ENCODE data around the gene SPOCD1.
A peak's percentile ranks its signal among the peaks of the same experiment; 100 is the strongest.

SPOCD1 gene

GRCh38 chr1:31771891-31772668 is 43.7 kb downstream of the SPOCD1 start:
- DNase-seq (ENCODE audit: low read depth) = no peak

- no peak for DNase-seq (ENCODE audit: low read depth)
Observed at GRCh38 chr1:31769720-31770390, 46.0 kb downstream of the SPOCD1 start.

GRCh38 chr1:31768939-31769704 is 46.7 kb downstream of the SPOCD1 start:
- DNase-seq (ENCODE audit: low read depth) = no peak

- no peak for DNase-seq (ENCODE audit: low read depth)
Observed at GRCh38 chr1:31768407-31768907, 47.4 kb downstream of the SPOCD1 start.

GRCh38 chr1:31767225-31767624 is 48.6 kb downstream of the SPOCD1 start:
- DNase-seq (ENCODE audit: low read depth) = no peak

- no peak for DNase-seq (ENCODE audit: low read depth)
Observed at GRCh38 chr1:31765516-31765915, 50.3 kb downstream of the SPOCD1 start.

GRCh38 chr1:31765041-31765467 is 50.8 kb downstream of the SPOCD1 start:
- no peak for DNase-seq (ENCODE audit: low read depth)

GRCh38 chr1:31764312-31765040 is 51.3 kb downstream of the SPOCD1 start, which contains the start of gene ADGRB2:
Gene ADGRB2, minus strand, starts transcription at chr1:31764340. Its CDS starts 7,119 bp downstream, at chr1:31757221.
- DNase-seq (ENCODE audit: low read depth) = no peak

- DNase-seq (ENCODE audit: low read depth) = no peak
Observed at GRCh38 chr1:31763671-31764311, 52.0 kb downstream of the SPOCD1 start.

- DNase-seq (ENCODE audit: low read depth) = peak; percentile 50
Observed at GRCh38 chr1:31762726-31763670, 52.8 kb downstream of the SPOCD1 start.

- no peak for DNase-seq (ENCODE audit: low read depth)
Observed at GRCh38 chr1:31762323-31762722, 53.5 kb downstream of the SPOCD1 start.

- DNase-seq (ENCODE audit: low read depth) = no peak
Observed at GRCh38 chr1:31761883-31762282, 53.9 kb downstream of the SPOCD1 start.

GRCh38 chr1:31760471-31761470 is 55.1 kb downstream of the SPOCD1 start:
- DNase-seq (ENCODE audit: low read depth) = peak; percentile 41

- DNase-seq (ENCODE audit: low read depth) = no peak
Observed at GRCh38 chr1:31759298-31760023, 56.4 kb downstream of the SPOCD1 start.

GRCh38 chr1:31758823-31759222 is 57.0 kb downstream of the SPOCD1 start:
- DNase-seq (ENCODE audit: low read depth) = no peak

GRCh38 chr1:31757989-31758388 is 57.8 kb downstream of the SPOCD1 start:
- no peak for DNase-seq (ENCODE audit: low read depth)

- DNase-seq (ENCODE audit: low read depth) = no peak
Observed at GRCh38 chr1:31757204-31757679, 58.6 kb downstream of the SPOCD1 start.

- DNase-seq (ENCODE audit: low read depth) = no peak
Observed at GRCh38 chr1:31756578-31756977, 59.2 kb downstream of the SPOCD1 start.
